Tongue (tissue), 2 donors: ENCODE data around the gene FOXK2. TPM values are rescaled to one million over a fixed set of nuclear protein-coding genes. Genes with fewer than 3 reads are reported as not detected.

Source experiments
- DNase-seq: peaks from one replicate; pipeline ENCODE4 v3.0.0-alpha.2; 2015
- total RNA-seq: library from RNA; depleted of rRNA; stranded (reverse); fragments of >200 nt; gene quantifications from one replicate; pipeline ENCODE4 v1.2.3, GENCODE V29; 2014

The FOXK2 gene
- total RNA-seq, 1 donor from 2014 or later = 51.7 TPM

DNA sequence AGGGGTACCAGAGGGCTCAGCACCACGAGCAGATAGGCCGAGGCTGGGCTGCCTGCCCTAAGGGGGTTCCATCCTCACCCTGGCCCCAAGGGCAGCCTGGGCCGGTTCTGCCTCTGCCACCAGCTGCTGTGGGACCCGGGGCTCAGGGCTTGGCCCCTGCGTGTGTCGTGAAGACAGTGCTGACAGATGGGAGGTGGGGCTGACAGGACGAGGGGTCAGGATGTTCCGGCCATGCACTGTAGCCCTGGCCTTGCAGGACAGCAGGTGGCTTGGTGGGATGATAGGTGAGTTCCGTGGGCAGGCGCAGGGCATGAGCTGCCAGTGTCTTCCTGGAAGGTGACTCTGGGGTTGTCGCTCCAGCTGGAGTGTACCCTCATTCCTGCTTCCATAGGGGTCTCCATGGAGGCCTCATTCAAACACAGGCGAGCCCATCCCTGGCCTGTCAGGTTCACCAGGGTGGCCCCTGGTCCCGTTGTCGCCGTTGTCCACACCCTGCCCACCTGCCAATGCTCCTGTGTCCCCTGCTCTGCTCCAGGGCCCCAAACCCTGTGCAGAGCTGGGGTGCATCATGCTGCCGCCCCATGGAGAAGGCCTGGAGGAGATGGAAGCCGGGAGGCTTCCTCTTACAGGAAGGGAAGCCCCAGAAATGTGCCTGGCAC lies 71.5 kb downstream of the FOXK2 start:
- DNase-seq = no peak

DNA sequence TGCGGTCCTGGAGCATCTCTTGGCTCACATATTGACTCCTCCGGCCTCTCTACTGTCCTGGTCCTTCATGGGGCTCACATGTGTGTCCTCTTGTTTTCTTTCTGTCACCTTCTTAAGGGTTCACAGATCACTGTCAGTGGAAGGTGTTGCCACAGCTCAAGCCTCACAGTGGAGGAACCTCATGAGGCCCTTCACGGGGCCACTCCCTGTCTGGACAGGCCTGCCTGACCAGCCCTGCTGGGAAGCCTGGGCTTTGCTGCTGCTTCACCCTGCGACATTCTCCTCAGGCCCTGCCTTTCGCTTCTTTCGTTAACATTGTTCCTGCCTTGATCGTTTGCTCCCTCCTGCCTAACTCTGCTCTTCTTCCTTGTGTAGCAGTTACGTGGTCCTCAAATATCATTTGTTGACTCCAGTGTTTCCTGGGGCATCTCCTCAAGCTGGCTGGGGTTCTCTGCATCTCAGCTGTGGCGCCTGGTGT lies 72.8 kb downstream of the FOXK2 start:
- no peak for DNase-seq

GRCh38 chr17:82592767-82593589 lies 73.4 kb downstream of the FOXK2 start:
- DNase-seq = peak; percentile 89

GRCh38 chr17:82593590-82594087 lies 74.1 kb downstream of the FOXK2 start:
- DNase-seq = peak; percentile 48

- no peak for DNase-seq
Measured at GRCh38 chr17:82594571-82594970, 75.0 kb downstream of the FOXK2 start.

- DNase-seq = no peak
Measured at GRCh38 chr17:82595893-82596292, 76.4 kb downstream of the FOXK2 start.

DNA sequence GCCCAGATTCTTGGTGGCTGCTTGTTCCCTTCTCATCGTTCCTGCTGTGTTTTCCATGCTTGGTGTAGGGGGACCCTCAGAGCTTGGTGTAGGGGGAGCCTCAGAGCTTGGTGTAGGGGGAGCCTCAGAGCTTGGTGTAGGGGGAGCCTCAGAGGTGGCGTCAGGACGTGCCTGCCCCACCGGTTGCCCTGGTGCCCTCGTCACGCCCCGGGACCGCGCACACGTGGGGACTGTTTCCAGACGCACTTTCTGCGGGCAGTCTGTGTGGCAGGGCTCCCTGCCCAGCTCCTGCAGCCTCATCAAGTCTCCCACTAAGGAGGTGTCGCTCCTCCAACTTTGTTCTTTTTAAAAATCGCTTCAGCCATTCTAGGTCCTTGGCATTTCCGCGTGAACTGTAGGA lies 76.8 kb downstream of the FOXK2 start:
- no peak for DNase-seq

- DNase-seq = no peak
Measured at GRCh38 chr17:82596837-82597672, 77.5 kb downstream of the FOXK2 start.

- no peak for DNase-seq
Measured at GRCh38 chr17:82598256-82599119, 79.0 kb downstream of the FOXK2 start.

GRCh38 chr17:82599674-82600661 lies 80.4 kb downstream of the FOXK2 start:
- DNase-seq = no peak

DNA sequence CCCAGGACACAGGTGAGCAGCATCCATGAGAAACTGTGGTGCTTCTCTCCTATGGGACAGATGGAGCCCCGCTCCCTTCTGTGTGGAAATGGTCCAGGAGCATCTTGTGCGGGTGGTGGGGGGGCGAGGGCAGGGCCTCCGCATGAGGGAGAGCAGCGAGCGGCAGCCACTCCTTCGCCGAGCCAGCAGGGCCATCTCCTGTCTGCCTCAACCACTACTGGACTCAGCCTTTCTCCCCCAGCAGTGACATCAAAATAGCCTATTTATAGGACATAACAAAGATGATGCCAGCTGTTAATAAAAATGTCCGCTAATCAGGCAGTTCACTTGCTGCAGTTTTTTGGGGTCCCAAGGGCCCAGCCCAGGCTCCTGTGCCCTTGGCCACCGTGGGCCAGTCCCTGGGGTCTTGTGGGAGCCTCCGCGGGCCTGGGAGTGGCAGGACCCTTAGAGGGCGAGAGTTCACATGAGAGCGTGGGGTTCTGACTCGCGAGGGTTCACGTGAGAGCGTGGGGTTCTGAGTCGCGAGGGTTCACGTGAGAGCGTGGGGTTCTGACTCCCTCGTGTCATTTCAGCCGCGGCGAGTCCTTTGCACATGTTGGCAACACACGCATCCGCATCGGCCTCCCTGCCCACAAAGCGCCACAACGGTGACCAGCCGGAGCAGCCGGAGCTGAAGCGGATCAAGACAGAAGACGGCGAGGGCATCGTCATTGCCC lies 81.4 kb downstream of the FOXK2 start:
- no peak for DNase-seq

GRCh38 chr17:82601447-82602000 lies 82.0 kb downstream of the FOXK2 start:
- no peak for DNase-seq

DNA sequence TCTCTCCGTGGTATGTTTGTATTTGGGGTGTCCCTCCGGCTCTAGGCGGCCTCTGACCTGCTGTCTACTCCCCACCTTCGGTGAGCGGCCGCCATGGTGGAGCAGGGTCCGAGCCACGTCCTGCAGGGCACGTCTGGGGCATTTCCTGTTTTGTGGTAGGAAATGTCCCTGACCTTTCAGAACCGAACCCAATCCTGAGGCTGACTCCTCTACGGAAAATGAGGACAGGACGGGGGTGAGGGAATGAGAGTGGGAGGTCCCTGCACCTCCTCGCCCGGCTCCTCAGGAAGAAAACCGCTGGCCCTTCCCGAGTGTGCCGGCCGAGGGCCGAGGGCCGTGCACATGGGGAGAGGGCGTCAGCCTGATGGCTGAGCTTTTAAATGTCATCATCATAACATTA lies 83.0 kb downstream of the FOXK2 start:
- DNase-seq = no peak

- peak; percentile 41 for DNase-seq
Measured at GRCh38 chr17:82602986-82603710, 83.6 kb downstream of the FOXK2 start.

DNA sequence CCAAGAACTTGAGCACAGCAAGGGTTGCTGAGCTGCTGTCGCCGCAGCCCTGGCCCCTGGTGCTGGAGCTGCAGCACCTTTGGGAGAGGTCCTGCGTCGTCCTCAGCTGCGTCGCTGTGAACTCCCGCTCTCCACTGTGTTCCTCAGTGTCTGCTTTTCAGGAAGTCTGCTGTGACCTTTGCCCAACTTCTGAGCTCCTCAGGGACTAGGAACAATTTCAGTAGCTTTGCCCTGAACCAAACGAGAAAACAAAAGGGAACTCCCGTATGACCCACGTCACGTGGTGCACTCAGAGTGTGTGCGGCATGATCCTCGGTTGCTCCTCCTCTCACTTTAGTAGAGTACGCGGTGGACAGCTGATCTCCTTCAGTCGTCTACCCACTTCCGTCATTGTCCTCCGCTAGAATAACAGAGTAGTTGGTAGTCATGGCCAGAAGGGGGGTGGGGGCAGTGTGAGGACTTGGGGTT lies 84.5 kb downstream of the FOXK2 start:
- DNase-seq = peak; percentile 82

DNA sequence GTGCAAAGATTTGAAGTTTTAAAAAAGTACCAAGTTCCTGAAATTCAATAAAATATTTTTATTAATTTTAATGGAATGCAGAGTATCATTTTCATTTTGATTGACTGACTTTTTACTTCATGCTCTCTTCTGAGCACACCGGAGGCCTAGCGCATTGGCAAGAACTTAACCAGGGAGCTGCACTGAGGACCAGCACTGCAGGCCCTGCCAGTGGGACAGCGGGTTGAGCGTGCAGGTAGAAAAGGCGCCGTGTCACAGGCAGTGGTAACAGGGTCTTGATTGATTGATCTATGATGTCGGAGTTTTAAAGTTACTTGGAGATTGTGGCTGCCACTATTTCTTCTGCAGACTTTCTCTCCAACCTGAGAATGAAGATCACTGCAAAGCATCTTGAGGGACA lies 85.0 kb downstream of the FOXK2 start:
- no peak for DNase-seq

- no peak for DNase-seq
Measured at GRCh38 chr17:82605939-82606600, 86.5 kb downstream of the FOXK2 start.

- DNase-seq = no peak
Measured at GRCh38 chr17:82608816-82609215, 89.3 kb downstream of the FOXK2 start.
